Bone marrow (tissue), 2 donors: ENCODE measurements around the gene TRERF1.

Experiments used
- DNase-seq, 2 donors: peaks; one replicate each; lab custom pipeline; 2025; lab: John Stamatoyannopoulos, UW

TRERF1 gene

GRCh38 chr6:42393339-42393738, 58.4 kb downstream of the TRERF1 start:
- no peak for DNase-seq

- DNase-seq = no peak
These were observed 58.9 kb downstream of the TRERF1 start for GRCh38 chr6:42392833-42393232.

GRCh38 chr6:42391441-42391840, 60.3 kb downstream of the TRERF1 start:
- DNase-seq = no peak

GRCh38 chr6:42390228-42390934, 61.3 kb downstream of the TRERF1 start:
- no peak for DNase-seq

- no peak for DNase-seq
These were observed 62.0 kb downstream of the TRERF1 start for GRCh38 chr6:42389736-42390135.

- DNase-seq = no peak
These were observed 63.7 kb downstream of the TRERF1 start for GRCh38 chr6:42388046-42388445.

- DNase-seq = no peak
These were observed 64.4 kb downstream of the TRERF1 start for GRCh38 chr6:42387336-42387735.

- no peak for DNase-seq
These were observed 66.4 kb downstream of the TRERF1 start for GRCh38 chr6:42385339-42385738.

GRCh38 chr6:42383421-42384205, 68.1 kb downstream of the TRERF1 start:
- no peak for DNase-seq

- no peak for DNase-seq
These were observed 69.9 kb downstream of the TRERF1 start for GRCh38 chr6:42381850-42382249.

- no peak for DNase-seq
These were observed 71.3 kb downstream of the TRERF1 start for GRCh38 chr6:42380228-42380979.

- peak in 1 of 2 donors; percentile 40 for DNase-seq
These were observed 73.2 kb downstream of the TRERF1 start for GRCh38 chr6:42378536-42378935.

- no peak for DNase-seq
These were observed 73.6 kb downstream of the TRERF1 start for GRCh38 chr6:42378125-42378524.

- DNase-seq = no peak
These were observed 76.6 kb downstream of the TRERF1 start for GRCh38 chr6:42375007-42375635.

GRCh38 chr6:42374018-42374669, 77.6 kb downstream of the TRERF1 start:
- peak in 1 of 2 donors; percentile 84 for DNase-seq

- DNase-seq = no peak
These were observed 79.0 kb downstream of the TRERF1 start for GRCh38 chr6:42372699-42373098.

GRCh38 chr6:42370323-42370985, 81.3 kb downstream of the TRERF1 start:
- no peak for DNase-seq

- DNase-seq = no peak
These were observed 82.2 kb downstream of the TRERF1 start for GRCh38 chr6:42369568-42369967.

- DNase-seq = peak in 1 of 2 donors; percentile 86
These were observed 83.5 kb downstream of the TRERF1 start for GRCh38 chr6:42368181-42368580.

- peak; percentile 47 to 67 for DNase-seq
These were observed 84.2 kb downstream of the TRERF1 start for GRCh38 chr6:42367353-42368011.

- no peak for DNase-seq
These were observed 84.8 kb downstream of the TRERF1 start for GRCh38 chr6:42366999-42367352.
